Head of caudate nucleus (tissue), 42 donors: ENCODE measurements around the gene C9orf57.
"Not testable (repeated sequence)": the region's sequence is repeated elsewhere in the genome, so short reads cannot be mapped to it uniquely, and the experiment has no call there.

ENCODE experiments used
- DNase-seq, 42 donors: peaks; one replicate each; pipeline versions ENCODE4 v3.0.0 to v3.0.0-alpha.2; 2020 to 2021; ENCODE audit warnings: mixed read lengths in 7 of 42
- intact Hi-C: fragments of 100-400 bp; cut with DNase I; formaldehyde crosslinking; loops from one replicate; pipeline ENCODE4 v1.15.0; 2022

The C9orf57 gene, protein sequence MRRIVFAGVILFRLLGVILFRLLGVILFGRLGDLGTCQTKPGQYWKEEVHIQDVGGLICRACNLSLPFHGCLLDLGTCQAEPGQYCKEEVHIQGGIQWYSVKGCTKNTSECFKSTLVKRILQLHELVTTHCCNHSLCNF

DNA sequence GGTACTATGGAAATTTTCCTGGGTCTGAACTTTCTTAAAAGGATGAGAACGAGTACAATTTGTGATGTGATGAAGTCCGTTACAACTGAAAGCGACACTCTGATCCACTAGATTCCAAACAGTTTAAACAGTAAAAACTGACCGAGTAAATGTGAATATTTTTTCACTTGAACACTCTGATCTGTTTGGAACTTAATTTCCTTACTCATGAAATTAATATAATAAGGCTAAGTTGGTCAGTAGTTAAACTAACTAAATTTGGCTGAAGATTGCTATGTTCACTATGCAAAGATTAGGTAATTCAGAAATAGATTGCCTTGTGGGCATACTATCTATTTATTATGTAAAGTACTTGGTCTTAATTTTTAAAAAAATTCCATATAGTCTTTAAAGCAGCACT is at the start of gene C9orf57:
TSS of gene C9orf57 (minus strand) at position 101 of the 400 bp plus-strand sequence. CDS start 1,282 bp downstream, outside the sequence.
- no peak for DNase-seq
- intact Hi-C loops = no loop called here

DNA sequence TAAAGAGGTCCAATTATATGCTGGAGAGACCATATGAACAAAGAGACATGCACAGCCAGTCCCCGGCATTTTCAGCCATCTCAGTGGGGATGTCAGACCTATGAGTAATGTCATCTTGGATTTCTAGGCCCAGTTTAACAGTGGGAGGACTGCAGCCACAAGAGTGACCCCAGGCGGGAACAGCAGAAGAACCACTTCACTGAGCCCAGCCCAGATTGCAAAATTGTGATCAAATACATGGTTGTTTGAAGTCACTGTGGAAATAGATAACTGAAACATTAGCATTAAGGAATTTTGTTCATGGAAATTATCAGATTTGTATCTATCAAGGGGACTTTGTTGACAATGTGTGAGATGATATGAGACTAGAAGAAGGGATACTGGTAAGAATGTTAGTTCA is 42.1 kb upstream of the C9orf57 start:
- intact Hi-C loops = no loop called here
- no peak for DNase-seq

DNA sequence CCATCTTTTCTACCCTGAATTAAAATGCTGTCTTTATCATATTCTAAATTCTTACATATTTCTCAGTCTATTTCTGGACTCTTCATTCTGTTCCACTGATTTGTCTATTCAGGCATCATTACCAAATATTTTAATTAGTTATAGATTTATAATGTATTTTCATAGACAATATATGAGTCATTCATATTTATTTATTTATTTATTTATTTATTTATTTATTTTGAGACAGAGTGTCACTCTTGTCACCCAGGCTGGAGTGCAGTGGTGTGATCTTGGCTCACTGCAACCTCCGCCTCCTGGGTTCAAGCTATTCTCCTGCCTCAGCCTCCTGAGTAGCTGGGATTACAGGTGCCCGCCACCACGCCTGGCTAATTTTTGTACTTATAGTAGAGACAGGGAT is 35.1 kb upstream of the C9orf57 start:
- intact Hi-C loops, DNase-seq: not testable (repeated sequence)

DNA sequence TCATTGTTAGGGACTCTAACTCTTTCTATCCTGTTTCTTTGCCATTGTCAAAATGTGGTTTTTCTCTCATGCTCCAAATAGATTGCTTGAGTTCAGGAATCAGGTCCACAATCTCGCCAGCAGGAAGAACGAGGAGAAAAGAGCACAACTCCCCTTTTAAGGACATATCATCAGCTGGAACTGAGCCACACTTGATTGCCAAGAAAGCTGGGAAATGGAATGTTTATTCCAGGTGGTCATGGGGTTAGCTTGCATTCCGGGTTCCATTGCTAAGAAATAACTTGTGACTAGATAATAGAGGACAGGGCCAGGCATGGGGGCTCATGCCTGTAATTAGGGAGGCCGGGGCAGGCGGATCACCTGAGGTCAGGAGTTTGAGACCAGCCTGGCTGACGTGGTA is 32.4 kb upstream of the C9orf57 start:
- intact Hi-C loops = no loop called here
- DNase-seq = no peak

DNA sequence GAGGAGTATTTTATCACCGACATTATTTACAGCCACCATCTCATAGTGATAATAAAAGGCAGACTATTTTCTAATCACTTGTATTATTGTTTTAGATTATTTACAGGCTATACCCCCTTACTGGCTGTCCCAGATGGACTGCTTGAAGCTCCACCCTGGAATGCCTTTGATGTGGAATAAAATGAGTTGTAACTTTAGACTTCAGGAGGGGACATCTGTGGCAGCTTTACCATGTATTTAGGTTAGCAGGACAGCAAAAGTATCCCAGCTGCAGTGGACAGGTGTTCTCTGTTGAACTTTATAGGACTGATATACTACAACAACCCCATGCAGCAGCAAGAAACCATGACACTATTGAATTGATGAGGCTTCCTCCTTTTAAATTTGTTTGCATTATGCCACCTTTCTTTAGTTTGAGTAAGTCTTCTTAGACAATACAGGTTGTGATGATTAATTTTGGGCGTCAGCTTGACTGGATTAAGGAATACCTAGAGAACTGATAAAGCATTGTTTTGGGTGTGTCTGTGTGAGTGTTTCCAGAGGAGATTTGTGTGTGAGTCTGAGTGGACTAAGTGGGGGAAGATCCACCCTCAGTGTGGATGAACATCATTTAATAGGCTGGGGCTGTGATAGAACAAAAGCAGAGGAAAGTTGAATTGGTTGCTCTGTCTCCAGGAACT is 29.2 kb upstream of the C9orf57 start:
- DNase-seq = no peak
- intact Hi-C loops = no loop called here

DNA sequence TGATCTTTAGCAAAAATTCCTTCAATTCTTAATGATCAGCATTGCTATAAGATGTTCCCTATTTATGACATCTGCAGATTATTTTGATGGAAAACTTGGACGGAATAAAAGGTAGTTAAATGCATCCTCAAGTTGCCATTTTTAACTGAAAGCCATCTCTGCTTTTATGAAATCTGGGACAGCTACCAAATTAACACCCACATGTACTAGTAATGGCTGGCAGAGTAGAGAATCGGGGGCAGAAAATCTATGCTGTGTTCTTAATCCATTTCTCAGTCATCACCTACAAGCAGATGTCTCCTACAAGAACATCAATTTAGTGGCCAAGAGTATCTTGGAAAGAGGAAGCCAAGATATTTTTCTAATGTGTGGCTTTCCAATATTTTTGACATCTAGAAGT is 22.1 kb upstream of the C9orf57 start:
- peak in 9 of 42 donors; percentile 6 to 53 (median 18) for DNase-seq
- intact Hi-C loops = no loop called here

DNA sequence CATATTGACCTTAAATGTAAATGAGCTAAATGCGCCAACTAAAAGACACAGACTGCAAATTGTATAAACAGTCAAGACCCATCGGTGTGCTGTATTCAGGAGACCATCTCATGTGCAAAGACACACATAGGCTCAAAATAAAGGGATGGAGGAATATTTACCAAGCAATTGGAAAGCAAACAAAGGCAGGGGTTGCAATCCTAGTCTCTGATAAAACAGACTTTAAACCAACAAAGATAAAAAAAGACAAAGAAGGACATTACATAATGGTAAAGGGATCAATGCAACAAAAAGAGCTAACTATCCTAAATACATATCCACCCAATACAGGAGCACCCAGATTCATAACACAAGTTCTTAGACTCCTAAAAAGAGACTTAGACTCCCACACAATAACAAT is 14.3 kb upstream of the C9orf57 start:
- DNase-seq, intact Hi-C loops: not testable (repeated sequence)

DNA sequence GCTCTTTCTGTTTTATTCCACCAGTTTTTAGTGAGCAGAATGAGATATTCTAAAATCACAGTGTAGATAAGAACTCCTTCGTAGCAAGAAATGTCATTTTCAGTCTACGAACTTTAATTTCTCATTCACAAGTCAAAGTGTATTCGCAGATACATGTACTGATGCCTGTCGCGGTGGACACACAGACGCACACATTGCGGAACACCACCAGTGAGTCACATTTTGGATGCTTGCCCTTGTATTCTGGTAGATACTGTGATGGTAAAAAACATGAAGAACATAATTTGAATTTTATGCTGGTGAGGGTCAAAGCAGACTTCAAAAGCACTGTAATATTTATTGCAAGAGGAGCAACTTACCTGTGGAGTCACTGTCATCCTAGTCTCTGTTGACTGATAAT is 4.7 kb upstream of the C9orf57 start:
- no peak for DNase-seq
- intact Hi-C loops = no loop called here

DNA sequence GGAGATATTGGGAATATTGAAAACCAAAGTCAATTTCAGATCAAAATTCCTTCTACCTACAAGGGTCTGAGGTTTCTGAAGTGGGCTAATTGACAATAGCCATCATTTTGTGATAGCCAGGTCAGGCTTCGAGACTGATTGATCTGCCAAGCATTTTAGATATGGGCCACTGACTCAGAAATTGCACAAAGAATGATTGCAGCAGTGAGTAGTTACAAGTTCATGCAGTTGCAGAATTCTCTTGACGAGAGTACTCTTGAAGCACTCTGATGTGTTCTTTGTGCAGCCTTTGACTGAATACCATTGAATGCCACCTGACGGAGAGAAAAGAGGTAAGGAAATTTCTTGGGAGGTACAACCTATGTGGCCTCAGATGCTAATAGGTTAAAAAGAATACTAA is 8.3 kb downstream of the C9orf57 start:
- no peak for DNase-seq
- intact Hi-C loops = no loop called here

DNA sequence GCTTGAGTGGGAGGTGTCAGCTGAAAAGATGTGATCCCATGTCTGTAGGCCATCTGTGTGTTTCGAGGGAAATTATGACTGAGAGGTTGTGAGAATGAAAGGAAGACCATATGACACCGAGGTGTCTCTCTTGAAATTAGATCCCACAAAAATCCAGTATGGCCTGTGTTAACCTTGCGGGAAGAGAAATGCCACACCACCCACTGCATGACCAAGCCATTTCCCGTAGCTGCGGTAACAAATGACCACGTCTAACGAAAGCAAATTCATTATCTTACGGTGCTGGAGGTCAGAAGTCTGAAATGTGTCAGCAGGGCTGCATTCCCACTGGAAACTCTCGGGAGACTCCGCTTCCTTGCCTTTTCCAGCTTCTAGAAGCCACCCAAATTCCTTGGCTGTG is 11.6 kb downstream of the C9orf57 start:
- intact Hi-C loops = no loop called here
- no peak for DNase-seq

DNA sequence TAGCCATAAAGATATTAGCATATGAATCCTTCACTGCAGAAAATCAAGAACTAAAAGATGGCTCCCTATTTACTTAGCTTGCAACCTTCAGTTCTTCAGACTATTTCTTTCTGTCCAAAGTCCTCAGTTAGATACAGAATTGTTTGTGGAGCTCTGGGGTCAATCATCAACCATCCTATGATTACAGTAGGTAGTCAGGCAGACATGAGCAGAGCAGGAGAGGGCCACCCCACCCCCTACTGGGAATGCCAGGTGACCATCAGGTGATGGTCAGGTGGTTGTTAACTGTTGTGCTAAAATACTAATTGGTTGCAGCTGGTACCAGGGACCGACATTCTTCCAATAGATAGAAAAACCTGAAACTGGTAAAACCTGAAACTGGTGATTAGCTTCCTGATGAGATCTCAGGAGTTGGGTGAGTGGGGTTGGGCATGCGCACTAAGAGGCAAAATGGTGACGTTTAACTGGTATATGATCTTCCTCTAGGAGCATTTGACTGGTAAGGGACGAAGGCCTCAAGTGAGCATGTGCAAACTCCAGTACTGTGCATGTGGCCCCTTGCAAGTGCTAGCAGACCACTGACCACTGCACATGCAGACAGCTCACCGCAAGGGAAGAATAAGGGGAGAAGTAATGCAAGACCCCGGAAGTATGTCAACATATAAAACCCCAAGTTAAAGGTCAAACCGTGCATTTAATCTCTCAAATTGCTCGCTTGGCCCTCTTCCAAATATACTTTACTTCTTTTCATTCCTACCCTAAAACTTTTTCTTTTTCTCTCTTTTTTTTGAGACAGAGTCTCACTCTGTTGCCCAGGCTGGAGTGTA is 13.6 kb downstream of the C9orf57 start:
- intact Hi-C loops = no loop called here
- no peak for DNase-seq

DNA sequence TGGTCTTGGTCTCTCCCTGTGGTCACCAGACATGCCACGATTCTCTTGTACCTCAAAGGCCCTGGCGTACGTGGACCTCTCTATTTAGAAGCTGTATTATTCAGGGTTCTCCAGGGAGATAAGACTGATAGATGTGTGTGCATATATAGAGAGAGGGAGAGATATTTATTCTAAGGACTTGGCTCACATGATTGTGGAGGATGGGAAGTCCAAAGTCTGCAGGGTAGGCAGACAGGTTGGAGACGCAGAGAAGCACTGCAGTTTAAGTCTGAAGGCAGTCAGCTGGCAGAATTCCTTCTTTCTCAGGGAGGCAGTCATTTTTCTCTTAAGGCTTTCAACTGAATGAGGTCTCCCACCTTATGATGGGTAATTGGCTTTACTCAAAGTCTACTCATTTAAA is 16.3 kb downstream of the C9orf57 start:
- intact Hi-C loops = no loop called here
- DNase-seq = no peak

DNA sequence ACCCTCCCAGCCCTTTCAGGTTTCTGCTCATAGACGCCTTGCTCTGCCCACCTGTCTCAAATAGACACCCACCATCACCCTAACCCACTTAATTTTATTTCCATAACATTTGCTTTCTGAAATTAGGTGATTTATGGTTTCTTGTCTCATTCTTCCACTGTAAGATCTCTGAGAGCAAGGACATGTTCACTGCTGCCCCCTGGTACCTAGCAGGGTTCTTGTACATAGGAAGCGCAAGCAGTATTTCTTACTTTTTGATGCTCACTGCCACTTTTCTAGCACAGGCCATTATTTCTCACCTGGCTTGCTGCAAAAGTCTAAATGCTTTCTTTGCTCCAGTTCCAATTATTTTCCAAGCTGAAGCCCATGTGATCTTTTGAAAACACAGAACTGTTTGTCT is 16.8 kb downstream of the C9orf57 start:
- no peak for DNase-seq
- intact Hi-C loops = no loop called here

DNA sequence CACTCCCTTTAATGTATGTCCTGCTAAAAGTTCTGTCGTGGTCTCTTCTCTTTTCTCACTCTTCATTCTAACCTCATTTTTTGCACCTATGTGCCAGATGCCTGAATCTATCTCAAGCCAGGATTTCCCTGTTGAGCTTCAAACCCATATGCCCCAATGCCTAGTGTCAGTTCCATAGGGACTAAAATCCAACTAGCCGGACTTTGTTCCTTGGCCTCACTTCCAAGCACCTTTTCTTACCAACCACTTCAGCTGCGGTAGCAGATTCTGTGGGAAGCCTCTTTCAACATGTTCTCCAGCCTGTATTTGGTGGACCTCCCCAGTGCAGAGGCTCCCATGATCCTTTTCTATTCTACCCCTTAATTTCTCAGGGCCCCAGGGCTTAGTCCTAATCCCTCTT is 17.5 kb downstream of the C9orf57 start:
- no peak for DNase-seq
- intact Hi-C loops = no loop called here

DNA sequence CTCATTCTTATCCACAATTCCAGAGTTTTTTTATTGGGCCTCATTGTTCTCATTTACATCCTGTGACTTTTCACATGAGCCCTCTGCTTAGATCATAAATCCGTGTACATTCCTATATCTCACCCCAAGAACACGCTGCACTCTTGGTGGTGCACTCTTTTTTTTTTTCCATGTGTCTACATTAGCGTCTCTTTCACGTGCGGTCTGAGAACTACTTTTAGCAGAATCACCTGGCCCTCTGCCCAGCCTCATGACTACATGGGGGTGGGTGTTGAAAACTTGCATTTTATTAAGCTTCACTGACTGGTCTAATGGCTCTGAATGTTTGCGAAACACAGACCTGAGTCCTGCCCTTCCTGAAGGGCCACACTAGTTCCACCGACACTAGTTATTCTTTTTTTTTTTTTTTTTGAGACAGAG is 18.6 kb downstream of the C9orf57 start:
- intact Hi-C loops = no loop called here
- DNase-seq = no peak

DNA sequence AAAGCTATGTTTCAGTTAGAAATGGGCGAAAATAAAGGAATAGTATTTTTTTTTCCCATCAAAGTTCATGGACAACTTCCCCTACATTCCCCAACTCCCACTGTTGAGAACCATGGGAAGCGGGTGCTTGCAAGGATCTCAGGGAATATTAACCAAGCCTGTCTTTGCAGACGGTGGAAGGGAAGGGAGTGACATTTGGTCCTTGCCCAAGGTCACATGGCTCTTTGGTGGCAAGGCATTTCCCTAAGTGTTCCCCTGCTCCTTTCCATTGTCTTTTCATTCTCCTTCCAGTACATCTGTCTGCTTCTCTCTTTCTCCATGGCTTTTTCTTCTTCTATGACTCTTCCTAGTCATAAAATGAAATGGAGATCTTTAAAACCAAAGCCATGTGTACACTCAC is 19.0 kb downstream of the C9orf57 start:
- intact Hi-C loops = no loop called here
- no peak for DNase-seq

DNA sequence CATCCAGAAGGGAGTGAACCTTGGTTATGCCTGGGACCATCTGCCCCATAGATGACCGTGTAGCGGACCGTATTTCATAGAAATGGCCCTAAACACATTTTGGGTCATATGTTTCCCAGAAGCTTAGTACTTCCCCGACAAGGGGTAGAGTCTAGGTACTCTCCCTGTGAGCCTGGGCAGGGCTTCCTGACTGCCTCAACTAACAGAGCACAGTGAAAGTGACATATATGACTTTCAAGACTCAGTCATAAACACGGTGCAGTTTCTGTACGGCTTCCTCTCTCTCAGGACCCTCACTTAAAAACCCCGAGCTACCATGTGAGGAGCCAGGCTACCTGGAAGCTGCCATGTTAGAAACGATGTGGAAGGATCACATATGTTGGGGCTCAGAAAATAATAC is 20.9 kb downstream of the C9orf57 start:
- no peak for DNase-seq
- intact Hi-C loops = loop anchor here (2.0 to 10.0 kb wide), 2 partner anchors 233 to 785 kb away; no protein-coding TSS in a partner anchor

DNA sequence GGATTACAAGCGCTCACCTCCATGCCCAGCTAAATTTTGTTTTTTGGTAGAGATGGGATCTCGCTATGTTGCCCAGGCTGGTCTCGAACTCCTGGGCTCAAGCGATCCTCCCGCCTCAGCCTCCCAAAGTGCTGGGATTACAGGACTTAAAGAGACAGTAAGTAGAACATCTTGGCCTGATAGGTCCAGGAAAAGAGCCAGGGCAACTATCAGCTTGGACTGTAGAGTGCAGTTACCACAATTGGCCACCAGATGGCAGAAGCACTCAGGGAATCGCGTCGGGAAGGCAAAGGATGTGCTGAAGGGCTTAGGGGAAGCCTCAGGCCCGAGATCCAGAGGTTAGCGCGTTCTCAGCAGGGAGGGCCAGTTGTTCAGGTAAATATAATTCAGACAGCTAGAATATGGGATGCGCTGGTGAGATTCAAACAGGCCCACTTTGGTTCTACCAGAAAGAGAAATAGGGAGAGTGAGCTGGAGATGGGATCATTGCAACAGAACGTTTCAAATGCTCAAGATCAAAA is 21.5 kb downstream of the C9orf57 start:
- peak; percentile 35 to 94 (median 85) for DNase-seq
- intact Hi-C loops = loop anchor here (2.0 to 10.0 kb wide), 2 partner anchors 234 to 786 kb away; no protein-coding TSS in a partner anchor

DNA sequence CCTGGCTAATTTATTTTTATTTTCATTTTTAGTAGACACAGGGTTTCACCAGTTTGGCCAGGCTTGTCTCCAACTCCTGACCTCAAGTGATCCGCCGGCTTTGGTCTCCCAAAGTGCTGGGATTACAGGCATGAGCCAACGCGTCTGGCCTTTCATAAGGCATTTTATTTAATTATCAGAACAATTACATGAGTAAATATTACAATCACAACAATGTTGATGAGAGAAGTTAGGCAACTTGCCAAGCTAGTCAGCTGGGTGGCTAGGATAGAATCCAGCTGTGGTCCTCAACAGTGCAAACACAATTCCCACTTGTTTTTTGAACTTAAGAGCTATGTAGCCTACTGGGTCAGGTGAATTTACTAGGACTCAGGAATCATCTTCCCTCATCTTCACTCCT is 22.0 kb downstream of the C9orf57 start:
- intact Hi-C loops = loop anchor here (2.0 to 10.0 kb wide), 2 partner anchors 234 to 786 kb away; no protein-coding TSS in a partner anchor
- DNase-seq = peak in 2 of 42 donors; percentile 7 to 15

DNA sequence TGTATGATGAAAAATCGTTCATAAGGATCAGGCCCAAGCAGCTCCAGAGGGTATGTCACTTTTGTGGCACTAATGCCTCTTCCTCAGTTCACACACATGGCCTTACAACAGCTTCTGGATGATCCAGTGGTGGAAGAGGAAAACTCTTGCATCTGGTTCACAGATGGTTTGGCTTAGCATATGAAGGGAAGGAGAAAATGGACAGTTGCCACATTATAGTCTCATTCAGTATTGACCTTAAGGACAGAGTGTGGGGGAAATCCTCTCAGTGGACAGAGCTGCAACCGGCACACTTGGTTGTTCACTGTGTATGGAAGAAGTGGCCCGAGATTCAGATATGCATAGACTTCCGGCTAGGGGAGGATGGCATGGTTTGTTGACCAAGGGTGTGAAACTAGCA is 22.8 kb downstream of the C9orf57 start:
- intact Hi-C loops = loop anchor here (10.0 kb wide), 1 partner anchor 787 kb away; no protein-coding TSS in a partner anchor
- DNase-seq = no peak
